OCI-LY7 (cell line): ENCODE data around the gene ITGAE. TPM values are rescaled to one million over a fixed set of nuclear protein-coding genes. Genes with fewer than 3 reads are reported as not detected.
"Not testable (repeated sequence)": the region's sequence is repeated elsewhere in the genome, so short reads cannot be mapped to it uniquely, and the experiment has no call there.

Experiments
- BruUV-seq: library from RNA; stranded (reverse); fragments of 400-500 nt; replicated peaks from 2 replicates; lab custom pipeline; 2021; lab: Mats Ljungman, UMichigan
- CTCF ChIA-PET: fragments of 300-600 bp; sonication (Branson Sonifier 250); formaldehyde crosslinking; loops from one replicate; lab custom pipeline; 2022; ENCODE audit warnings: antibody characterized with exemption; ENCODE audit not compliant: unreplicated experiment; lab: Charles Lee
- POLR2A ChIA-PET: fragments of 300-600 bp; sonication (Branson Sonifier 250); formaldehyde crosslinking; loops from one replicate; lab custom pipeline; 2022; ENCODE audit warnings: antibody characterized with exemption; lab: Charles Lee
- DNase-seq: peaks from one replicate; pipeline ENCODE4 v3.0.0-alpha.2; 2015; ENCODE audit warnings: low spot score
- H2AFZ ChIP-seq: fragments of 200-600 bp; sonication (generic), shearing (Covaris generic); 2 replicates; pipeline ENCODE4 v1.6.1; 2014; ENCODE audit warnings: mild to moderate bottlenecking, antibody characterized with exemption, low read length, moderate library complexity
- H3K27ac ChIP-seq: fragments of 200-600 bp; sonication (generic); 2 replicates; pipeline ENCODE4 v1.5.1; 2014; ENCODE audit warnings: mixed run types, low read depth, mild to moderate bottlenecking, moderate library complexity, low read length, inconsistent platforms; ENCODE audit not compliant: poor library complexity, severe bottlenecking
- H3K36me3 ChIP-seq: fragments of 200-600 bp; sonication (generic); 2 replicates; pipeline ENCODE4 v1.6.1; 2014; ENCODE audit warnings: mild to moderate bottlenecking, antibody characterized with exemption, low read length, moderate library complexity, mixed read lengths; ENCODE audit not compliant: insufficient read depth
- H3K4me1 ChIP-seq: fragments of 200-600 bp; sonication (generic); 2 replicates; pipeline ENCODE4 v1.5.1; 2014; ENCODE audit warnings: mild to moderate bottlenecking, low read length; ENCODE audit not compliant: insufficient read depth, poor library complexity, severe bottlenecking
- H3K4me2 ChIP-seq: fragments of 200-600 bp; sonication (generic); 2 replicates; pipeline ENCODE4 v1.6.1; 2014; ENCODE audit warnings: mild to moderate bottlenecking, low read length
- H3K4me3 ChIP-seq: fragments of 200-600 bp; sonication (generic); 2 replicates; pipeline ENCODE4 v1.5.1; 2014; ENCODE audit warnings: mild to moderate bottlenecking, low read depth, low read length; ENCODE audit not compliant: poor library complexity, severe bottlenecking
- H3K79me2 ChIP-seq: fragments of 200-600 bp; sonication (generic); 2 replicates; pipeline ENCODE4 v1.6.1; 2016; ENCODE audit warnings: low read depth, mild to moderate bottlenecking, low read length, moderate library complexity, mixed read lengths; ENCODE audit not compliant: insufficient read depth
- H3K9me2 ChIP-seq: fragments of 200-600 bp; sonication (generic); 2 replicates; pipeline ENCODE4 v1.6.1; 2016; ENCODE audit warnings: mild to moderate bottlenecking, low read length, mixed read lengths; ENCODE audit not compliant: insufficient read depth
- H3K9me3 ChIP-seq: fragments of 200-600 bp; sonication (generic); 2 replicates; pipeline ENCODE4 v1.6.1; 2014; ENCODE audit warnings: mild to moderate bottlenecking, mixed run types, low read length, mixed read lengths
- H4K20me1 ChIP-seq: fragments of 200-600 bp; sonication (generic); 2 replicates; pipeline ENCODE4 v1.6.1; 2014; ENCODE audit warnings: mild to moderate bottlenecking, antibody characterized with exemption, low read length, moderate library complexity, mixed read lengths; ENCODE audit not compliant: insufficient read depth
- CTCF ChIP-seq: fragments of 200-600 bp; sonication (generic); conservative IDR thresholded peaks from 2 replicates; pipeline ENCODE4 v1.5.1; 2014; ENCODE audit warnings: mild to moderate bottlenecking, antibody characterized with exemption, low read length, moderate library complexity, mixed read lengths
- EZH2phosphoT487 ChIP-seq: fragments of 200-600 bp; sonication (generic); IDR thresholded peaks from 2 replicates; pipeline ENCODE4 v1.6.1; 2018; ENCODE audit warnings: low read depth, borderline replicate concordance, mild to moderate bottlenecking, mixed run types, antibody characterized with exemption, low read length, moderate library complexity, mixed read lengths
- intact Hi-C: fragments of 100-400 bp; cut with micrococcal nuclease; formaldehyde crosslinking; loops from one replicate; pipeline ENCODE4 v1.10.0; 2022; ENCODE audit not compliant: unreplicated experiment
- total RNA-seq, 2 experiments: library from RNA; depleted of rRNA in 1 of 2; stranded (reverse); fragments of >200 nt in 1 of 2; shearing (Covaris generic) in 1 of 2; gene quantifications; 2 replicates each; pipeline ENCODE4 v1.2.3, GENCODE V29; 2014 to 2022

Gene ITGAE
- total RNA-seq, 2 experiments from 2014 or later, result 52.2 to 61.2 TPM

GRCh38 chr17:3794557-3795389, 6.2 kb downstream of the ITGAE start:
- H3K36me3 ChIP-seq, result no peaks in the 10 kb centered on the region
- H4K20me1 ChIP-seq, result no peaks in the 10 kb centered on the region
- H3K79me2 ChIP-seq, result no peaks in the 10 kb centered on the region
- no peak overlapping the region for H3K27ac ChIP-seq
- TF ChIP-seq EZH2phosphoT487 (no peak), CTCF (no peak)
- H3K4me2 ChIP-seq, result peak overlapping the region; percentile 28
- intact Hi-C loops, result no loop called here
- H2AFZ ChIP-seq, result peak overlapping the region; percentile 80
- H3K4me3 ChIP-seq, result no peak overlapping the region
- no peaks in the 10 kb centered on the region for H3K9me2 ChIP-seq
- CTCF ChIA-PET, result no interaction called here
- no peaks in the 10 kb centered on the region for H3K9me3 ChIP-seq
- POLR2A ChIA-PET, result no interaction called here
- H3K4me1 ChIP-seq, result peaks cover 8% of the 10 kb centered on the region
- BruUV-seq, result no TSS peak
- DNase-seq, result no peak

GRCh38 chr17:3794152-3794551, 6.8 kb downstream of the ITGAE start:
- H3K27ac ChIP-seq, H3K4me2 ChIP-seq, intact Hi-C loops, H3K9me2 ChIP-seq, H3K4me1 ChIP-seq, H3K36me3 ChIP-seq, H3K4me3 ChIP-seq, H3K9me3 ChIP-seq, CTCF ChIA-PET, BruUV-seq, H2AFZ ChIP-seq, DNase-seq, H3K79me2 ChIP-seq, H4K20me1 ChIP-seq: not testable (repeated sequence)
- POLR2A ChIA-PET, result interaction anchor here (0.7 kb wide), 1 partner anchor 226 kb away, joined by 3 read pairs; no protein-coding TSS in a partner anchor

- H3K4me3 ChIP-seq, DNase-seq, H3K4me1 ChIP-seq, intact Hi-C loops, H3K36me3 ChIP-seq, H3K4me2 ChIP-seq, H3K9me3 ChIP-seq, BruUV-seq, H2AFZ ChIP-seq, H3K9me2 ChIP-seq, H3K79me2 ChIP-seq, H4K20me1 ChIP-seq, CTCF ChIA-PET, H3K27ac ChIP-seq: not testable (repeated sequence)
- POLR2A ChIA-PET, result interaction anchor here (0.5 kb wide), 1 partner anchor 41 kb away, joined by 3 read pairs; no protein-coding TSS in a partner anchor
Observed at GRCh38 chr17:3793258-3793657, 7.7 kb downstream of the ITGAE start.
